Fibroblast of skin of left biceps (primary cell): ENCODE measurements around the gene KIAA1328.
"Not testable (repeated sequence)": the region's sequence is repeated elsewhere in the genome, so short reads cannot be mapped to it uniquely, and the experiment has no call there.

ENCODE experiments used
- DNase-seq, 2 experiments: peaks; one replicate each; pipeline ENCODE4 v3.0.0-alpha.2; 2013; ENCODE audit warnings: low read depth in 2 of 2

Gene KIAA1328

GRCh38 chr18:36828630-36829361 is at the start of gene KIAA1328, which contains the start of gene TPGS2:
KIAA1328 (plus strand) TSS chr18:36829127; CDS start chr18:36829139, 12 bp downstream.
TPGS2 (minus strand) TSS chr18:36829002; CDS start chr18:36828767, 235 bp downstream.
- DNase-seq, result peak; percentile 70 to 80

- no peak for DNase-seq
Measured at GRCh38 chr18:36780748-36781147, 48.2 kb upstream of the KIAA1328 start.

GRCh38 chr18:36782710-36783109 is 46.2 kb upstream of the KIAA1328 start:
- DNase-seq, result no peak

GRCh38 chr18:36783792-36784191 is 45.1 kb upstream of the KIAA1328 start:
- no peak for DNase-seq

GRCh38 chr18:36786686-36787085 is 42.2 kb upstream of the KIAA1328 start:
- peak; percentile 55 to 64 for DNase-seq

- DNase-seq, result no peak
Measured at GRCh38 chr18:36792634-36793283, 36.2 kb upstream of the KIAA1328 start.

- DNase-seq, result no peak
Measured at GRCh38 chr18:36798738-36799473, 30.0 kb upstream of the KIAA1328 start.

GRCh38 chr18:36805105-36805504 is 23.8 kb upstream of the KIAA1328 start:
- DNase-seq, result no peak

- peak; percentile 80 to 82 for DNase-seq
Measured at GRCh38 chr18:36808681-36809080, 20.2 kb upstream of the KIAA1328 start.

- DNase-seq, result peak in 1 of 2 experiments; percentile 47
Measured at GRCh38 chr18:36809590-36810381, 19.1 kb upstream of the KIAA1328 start.

- DNase-seq, result peak in 1 of 2 experiments; percentile 43
Measured at GRCh38 chr18:36811430-36811829, 17.5 kb upstream of the KIAA1328 start.

- DNase-seq, result no peak
Measured at GRCh38 chr18:36811955-36812354, 17.0 kb upstream of the KIAA1328 start.

GRCh38 chr18:36812678-36813077 is 16.2 kb upstream of the KIAA1328 start:
- no peak for DNase-seq

- no peak for DNase-seq
Measured at GRCh38 chr18:36813101-36813775, 15.7 kb upstream of the KIAA1328 start.

- DNase-seq, result no peak
Measured at GRCh38 chr18:36813824-36814223, 15.1 kb upstream of the KIAA1328 start.

- no peak for DNase-seq
Measured at GRCh38 chr18:36814994-36815393, 13.9 kb upstream of the KIAA1328 start.

- DNase-seq, result not testable (repeated sequence)
Measured at GRCh38 chr18:36816096-36816495, 12.8 kb upstream of the KIAA1328 start.

- no peak for DNase-seq
Measured at GRCh38 chr18:36817039-36817438, 11.9 kb upstream of the KIAA1328 start.

- no peak for DNase-seq
Measured at GRCh38 chr18:36818652-36819051, 10.3 kb upstream of the KIAA1328 start.

GRCh38 chr18:36819621-36820020 is 9.3 kb upstream of the KIAA1328 start:
- no peak for DNase-seq

GRCh38 chr18:36821681-36822080 is 7.2 kb upstream of the KIAA1328 start:
- DNase-seq, result no peak
